GM18909 (cell line): Measurements from ENCODE around the gene ZFAND4.
A peak's percentile ranks its signal among the peaks of the same experiment; 100 is the strongest.
"Not testable (repeated sequence)": the region's sequence is repeated elsewhere in the genome, so short reads cannot be mapped to it uniquely, and the experiment has no call there.

ENCODE experiments used
- ATAC-seq: cut with Tn5 transposase; IDR thresholded peaks from one replicate; pipeline ENCODE4 v1.9.1; 2021; ENCODE audit warnings: mild to moderate bottlenecking; ENCODE audit not compliant: unreplicated experiment, poor library complexity

Gene ZFAND4

DNA sequence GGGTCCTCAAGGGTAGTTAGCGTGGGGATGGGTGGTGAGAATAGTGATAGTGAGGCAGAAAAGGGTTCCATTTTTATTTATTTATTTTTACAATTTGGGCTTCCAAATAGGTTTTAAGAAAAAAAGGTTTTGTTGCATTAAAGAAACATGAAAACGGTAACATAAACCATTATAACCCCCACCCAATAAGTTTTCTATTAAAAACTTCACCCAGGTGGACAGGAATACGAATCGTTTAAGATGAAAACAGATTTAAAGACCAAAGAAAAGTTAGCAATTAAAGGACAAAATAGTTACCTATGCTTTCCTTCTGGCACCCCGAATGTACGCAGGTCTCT, 78.7 kb downstream of the ZFAND4 start:
- ATAC-seq = no peak

DNA sequence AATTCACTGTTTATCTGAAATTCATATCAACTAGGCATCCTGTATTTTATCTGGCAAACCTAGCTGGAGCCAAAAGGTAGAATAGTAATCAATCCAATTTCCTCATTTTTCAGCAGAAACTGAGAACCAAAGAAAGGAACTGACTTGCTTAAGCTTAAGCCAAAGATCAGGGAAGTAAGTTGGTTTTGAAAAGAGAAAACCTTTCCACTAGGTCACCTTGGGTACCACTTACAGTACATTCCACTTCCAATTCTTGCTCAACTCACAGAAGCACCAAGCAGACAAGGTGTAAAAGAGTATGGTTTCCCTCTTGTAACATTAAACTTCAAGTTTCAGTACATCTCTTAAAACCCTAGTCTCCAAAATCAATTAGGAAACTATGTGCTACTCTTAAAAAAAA, 79.6 kb downstream of the ZFAND4 start:
- no peak for ATAC-seq

DNA sequence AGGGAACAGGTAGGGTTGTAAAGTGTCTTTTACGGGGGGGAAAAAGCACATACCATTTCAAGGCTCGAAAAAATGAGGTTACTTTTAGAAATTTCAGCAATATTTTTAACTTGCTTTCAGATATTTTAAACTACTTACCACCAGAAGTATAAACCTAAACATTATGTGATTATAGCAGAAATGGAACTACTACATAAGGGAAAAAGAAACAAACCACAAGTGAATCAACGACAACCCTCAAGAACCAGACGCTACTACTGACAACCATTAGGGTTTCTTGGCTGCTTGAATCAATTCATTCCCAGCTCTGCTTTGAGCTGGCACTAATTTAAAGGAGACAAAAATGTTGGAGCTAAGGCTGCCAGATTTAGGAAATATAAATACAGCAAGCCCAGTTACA, 80.1 kb downstream of the ZFAND4 start:
- no peak for ATAC-seq

DNA sequence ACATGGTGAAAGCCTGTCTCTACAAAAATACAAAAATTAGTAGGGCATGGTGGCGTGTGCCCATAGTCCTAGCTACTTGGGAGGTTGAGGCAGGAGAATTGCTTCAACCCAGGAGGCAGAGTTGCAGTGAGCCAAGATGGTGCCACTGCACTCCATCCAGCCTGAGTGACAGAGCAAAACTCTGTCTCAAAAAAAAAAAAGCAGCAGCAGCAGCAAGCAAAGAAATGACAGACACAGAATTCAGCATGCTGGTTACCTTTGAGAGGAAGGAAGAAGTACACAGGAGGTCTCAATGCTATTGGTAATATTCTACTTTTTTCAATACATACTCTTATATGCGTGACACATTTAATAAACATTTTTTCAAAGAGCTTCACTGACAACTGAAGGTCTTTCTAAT, 81.3 kb downstream of the ZFAND4 start:
- no peak for ATAC-seq

DNA sequence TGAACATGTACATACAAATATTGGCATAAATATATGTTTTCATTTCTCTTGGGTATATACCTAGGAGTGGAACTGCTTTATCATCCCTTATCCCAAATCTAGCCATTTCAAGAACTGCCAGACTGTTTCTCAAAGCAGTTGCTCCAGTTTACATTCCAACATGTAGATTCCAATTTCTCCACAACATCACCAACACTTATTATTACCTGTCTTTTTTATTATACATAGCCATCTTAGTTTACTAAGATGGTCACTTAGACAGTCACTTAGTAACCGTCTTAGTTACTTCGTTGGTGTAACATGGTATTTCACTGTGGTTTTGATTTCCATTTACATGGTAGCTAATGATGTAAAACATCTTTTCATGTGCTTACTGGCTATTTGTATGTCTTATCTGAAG, 82.7 kb downstream of the ZFAND4 start:
- no peak for ATAC-seq

DNA sequence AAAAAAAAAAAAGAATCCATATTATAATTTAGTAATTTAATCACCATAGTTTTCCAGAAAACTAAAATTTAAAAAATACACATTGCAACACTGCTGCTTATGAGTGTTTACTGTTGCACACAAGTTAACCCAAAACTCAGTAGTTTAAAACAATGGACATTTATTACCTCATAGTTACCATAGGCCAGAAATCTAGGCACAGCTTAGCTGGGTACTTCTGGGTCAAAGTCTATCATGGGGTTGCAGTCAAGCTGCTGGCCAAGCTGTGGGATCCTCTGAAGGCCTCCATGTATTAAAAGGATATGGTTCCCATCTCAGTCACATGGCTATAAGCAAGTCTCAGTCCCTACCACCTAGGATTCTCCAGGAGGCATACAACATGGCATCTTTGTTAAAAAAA, 83.6 kb downstream of the ZFAND4 start:
- no peak for ATAC-seq

DNA sequence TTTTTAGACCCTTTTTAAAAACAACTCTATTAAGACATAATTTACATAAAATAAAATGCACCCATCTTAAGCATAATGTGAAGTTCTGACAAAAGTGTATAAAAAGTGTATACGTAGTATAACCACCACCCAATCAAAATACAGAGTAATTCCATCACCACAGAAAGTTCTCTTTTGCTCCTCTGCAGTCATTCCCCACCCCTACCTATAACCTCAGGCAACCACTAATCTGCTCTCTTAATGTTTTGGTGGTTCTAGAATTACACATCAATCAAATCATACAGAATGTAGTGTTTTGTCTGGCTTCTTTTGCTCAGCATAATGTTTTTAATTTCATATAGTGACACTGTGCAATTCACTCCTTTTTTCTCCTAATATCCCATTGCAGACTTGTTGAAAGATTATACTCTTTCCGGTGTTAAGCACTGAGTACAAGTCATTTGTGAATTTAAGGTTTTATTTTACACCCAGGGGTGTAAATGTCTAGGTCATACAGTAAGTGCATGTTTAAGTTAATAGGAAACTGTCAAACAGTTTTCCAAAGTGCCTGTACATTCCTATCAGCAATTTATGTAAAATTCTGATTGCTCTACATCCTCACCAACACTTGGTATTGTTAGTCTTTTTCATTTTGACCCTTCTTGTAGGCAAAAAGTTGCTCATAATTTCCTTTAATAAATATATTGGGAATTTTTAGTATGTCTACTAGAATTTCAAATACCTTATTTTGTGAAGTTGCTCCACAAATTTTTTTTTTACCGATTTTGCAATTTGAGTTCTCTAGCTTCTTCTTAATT, 86.3 kb downstream of the ZFAND4 start:
- no peak for ATAC-seq

DNA sequence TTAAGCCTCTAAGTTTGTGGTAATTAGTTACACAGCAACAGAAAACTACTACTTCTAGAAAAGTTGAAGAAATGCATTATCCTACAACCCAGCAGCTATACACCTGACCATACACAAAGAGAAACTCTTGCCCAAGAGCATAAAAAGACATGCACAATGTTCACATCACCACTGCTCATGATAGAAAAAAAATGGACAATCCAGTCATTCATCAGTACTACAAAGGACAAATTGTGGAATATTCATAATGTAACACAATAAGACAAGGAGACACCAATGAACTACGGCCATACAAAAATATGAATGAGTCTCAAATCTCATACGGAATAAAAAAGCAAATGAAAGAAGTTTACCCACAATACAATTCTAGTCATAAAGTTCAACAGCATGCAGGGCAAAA, 87.4 kb downstream of the ZFAND4 start:
- no peak for ATAC-seq

DNA sequence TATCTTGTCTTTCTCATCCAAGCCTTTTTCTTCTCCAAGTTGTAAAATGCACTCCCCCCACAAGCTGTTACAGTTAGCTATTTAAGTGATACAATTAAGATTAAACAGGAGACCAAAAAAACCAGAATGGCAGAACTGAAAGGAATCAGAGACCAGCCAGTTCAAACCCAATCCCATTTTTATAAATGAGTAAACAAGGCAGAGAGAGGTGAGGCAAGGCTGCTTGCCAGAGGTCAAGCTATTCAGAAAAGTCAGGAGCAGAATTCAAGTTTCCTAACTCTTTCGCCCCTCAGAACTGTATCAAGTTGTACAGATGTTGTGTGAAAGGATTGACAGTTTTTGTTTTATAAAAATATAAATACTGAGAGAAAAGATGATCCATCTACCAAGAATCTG, 90.2 kb downstream of the ZFAND4 start:
- no peak for ATAC-seq

DNA sequence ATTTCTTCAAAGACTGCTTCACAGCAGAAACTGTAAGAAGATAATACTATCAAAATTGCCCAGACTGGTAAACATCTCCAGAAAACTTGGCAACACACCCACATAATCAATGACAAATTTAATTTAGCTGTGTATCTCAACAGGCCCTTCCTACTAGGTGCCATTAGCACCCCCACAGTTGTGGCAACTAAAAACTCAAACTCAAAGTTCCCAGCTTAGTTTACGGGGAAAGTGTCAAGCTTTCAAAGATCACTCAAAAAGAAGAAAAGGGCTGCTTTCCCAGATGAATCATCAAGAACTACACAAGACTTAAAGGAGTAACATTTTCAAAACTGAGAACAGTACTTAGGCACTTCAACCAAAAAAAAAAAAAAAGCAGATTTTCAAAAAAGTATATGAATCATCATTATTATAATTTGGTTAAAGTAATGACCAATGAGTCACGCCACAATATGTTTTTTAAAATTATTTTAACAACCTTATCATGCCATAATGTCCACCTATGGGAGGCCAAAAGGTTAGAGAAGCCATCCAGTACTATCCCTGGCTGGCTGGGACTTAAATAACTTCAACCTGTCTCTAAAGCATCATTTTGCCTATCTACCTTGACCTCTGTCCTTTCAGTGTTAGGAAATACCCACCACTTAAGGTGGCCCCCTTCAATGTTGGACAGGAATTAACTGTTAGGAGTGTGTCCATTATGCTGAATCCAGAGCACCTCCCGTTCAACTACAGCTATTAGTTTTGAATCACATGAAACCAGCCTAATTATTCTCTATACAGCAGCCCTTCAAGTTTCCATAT, 90.8 kb downstream of the ZFAND4 start:
- no peak for ATAC-seq

DNA sequence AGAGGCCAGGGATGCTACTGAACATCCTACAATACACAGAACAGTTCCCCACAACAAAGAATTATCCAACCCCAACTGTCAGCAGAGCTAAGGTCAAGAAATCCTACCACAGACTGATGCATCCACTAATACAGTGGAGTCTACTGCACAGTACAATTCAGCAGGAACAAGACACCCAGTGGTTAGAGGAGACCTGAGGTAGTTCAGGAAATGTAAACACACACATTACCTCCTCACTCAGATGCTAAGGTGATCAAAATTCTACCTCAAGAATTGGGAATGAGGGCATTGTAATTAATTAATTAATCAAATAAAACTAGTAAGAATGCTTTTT, 91.4 kb downstream of the ZFAND4 start:
- ATAC-seq = peak; percentile 44

DNA sequence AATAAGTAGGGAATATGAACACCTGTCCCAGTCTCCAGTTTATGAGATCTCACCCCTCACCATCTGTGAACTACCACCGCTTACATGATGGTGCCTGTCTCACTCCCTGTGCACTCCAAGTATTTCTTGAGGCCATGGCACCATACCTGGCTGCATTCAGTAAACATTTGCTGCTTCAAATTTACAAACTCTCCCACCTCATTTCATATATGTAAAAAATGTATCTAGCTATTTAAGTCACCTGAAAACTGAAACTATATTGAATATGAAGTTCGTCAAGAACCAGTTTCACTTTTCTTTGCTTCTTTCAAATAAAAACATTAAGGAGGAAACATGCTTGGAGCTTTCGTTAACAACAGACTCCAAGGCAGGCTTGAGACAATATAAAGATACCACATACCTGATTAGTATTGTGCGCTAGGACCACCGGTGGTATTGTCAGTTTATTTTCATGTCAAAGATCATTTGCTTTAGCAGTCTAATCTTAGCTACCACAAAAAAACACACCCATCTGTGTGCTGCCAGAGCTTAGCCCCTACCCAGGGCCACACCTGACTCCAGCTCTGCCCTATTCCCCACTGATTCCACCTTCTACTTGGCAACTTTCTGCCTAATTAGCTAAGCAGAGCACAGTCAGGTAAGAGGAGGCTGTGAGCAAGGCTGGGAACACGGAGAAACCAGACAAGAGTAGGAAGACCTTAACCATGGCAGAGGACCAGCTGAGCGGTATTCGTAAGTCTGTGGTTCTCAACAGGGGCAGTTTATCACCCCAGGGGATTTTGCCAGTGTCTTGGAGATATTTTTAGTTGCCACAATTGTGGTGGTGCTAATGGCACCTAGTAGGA, 92.0 kb downstream of the ZFAND4 start:
- ATAC-seq = peak; percentile 72

DNA sequence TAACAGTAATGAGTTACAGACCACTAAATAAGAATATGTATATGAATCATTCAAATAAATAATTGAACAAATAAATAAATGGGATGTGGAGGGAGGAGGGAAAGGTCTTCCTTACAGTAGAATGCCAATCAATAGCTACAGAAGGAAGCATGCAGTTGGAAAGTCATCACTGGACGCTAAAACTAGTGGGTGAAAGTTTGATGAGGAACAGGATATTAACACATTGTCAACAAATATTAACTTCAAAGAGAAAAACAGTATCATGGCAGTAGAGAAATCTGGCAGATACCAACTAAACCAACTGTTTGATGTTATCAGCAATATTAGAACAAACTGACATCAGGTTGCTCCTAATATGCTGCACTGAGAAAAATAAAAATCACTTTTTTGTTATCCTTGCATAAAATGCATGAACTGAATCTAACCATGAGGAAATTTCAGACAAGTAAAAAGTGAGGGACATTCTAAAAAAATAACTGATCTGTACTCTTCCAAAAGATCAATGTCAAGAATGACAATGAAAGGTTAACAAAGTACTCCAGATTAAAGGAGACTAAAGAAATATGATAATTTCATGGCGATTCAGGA, 94.1 kb downstream of the ZFAND4 start:
- no peak for ATAC-seq

DNA sequence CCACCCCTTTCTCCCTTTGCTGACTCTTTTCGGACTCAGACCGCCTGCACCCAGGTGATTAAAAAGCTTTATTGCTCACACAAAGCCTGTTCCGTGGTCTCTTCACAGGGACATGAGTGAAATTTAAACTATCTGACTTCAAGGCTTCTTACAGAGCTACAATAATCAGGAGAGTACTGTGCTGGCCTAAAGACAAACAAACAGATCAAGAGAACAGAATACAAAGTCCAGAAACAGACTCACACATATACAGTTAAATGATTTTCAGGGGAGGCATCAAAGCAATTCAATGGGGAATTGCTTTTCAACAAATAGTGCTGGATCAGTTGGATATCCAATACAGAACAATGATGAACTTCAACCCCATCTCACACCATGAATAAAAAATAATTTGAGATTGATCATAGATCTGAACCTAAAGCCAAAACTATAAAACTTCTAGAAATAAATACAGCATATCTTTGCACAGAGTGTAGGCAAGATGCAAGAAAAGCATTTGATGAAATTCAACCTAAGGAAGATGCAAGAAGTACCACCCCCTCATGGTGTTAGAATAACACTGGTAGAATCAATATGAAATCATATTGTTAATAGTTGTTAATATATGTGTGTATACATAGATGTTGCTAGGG, 96.5 kb downstream of the ZFAND4 start:
- no peak for ATAC-seq

DNA sequence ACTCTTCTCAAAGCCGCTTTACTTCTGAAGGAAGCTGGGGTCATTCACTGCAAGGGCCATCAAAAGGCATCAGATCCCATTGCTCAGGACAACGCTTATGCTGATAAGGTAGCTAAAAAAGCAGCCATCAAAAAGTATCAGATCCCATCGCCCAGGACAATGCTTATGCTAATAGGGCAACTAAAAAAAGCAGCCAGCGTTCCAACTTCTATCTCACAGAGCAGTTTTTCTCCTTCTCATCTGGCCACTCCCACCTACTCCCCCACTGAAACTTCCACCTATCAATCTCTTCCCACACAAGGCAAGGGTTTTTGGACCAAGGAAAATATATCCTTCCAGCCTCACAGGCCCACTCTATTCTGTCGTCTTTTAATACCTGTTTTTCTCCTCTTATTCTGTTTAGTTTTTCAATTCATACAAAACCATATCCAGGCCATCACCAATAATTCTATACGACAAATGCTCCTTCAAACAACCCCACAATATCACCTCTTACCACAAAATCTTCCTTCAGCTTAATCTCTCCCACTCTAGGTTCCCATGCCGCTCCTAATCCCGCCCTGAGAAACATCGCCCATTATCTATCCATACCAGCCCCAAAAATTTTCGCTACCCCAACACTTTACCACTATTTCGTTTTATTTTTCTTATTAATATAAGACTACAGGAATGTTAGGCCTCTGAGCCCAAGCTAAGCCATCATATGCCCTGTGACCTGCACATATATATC, 97.4 kb downstream of the ZFAND4 start:
- not testable (repeated sequence) for ATAC-seq

DNA sequence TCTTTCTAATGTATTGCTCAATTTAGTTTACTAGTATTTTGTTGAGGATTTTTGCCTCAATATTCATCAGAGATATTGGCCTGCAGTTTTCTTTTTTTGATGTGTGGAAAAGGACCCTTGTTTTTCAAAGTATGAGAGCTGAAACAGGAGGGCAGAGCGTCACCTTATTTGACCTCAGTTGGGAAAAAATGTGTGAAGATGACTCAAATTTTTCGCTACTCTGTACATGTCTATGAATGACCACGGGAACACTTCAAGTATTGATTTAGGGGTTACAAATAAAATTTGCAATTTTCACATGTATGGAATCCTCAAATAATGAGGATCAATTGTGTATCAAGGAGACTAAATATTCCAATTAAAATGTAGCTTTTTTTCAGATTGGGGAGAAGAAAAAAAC, 103.1 kb downstream of the ZFAND4 start:
- ATAC-seq = no peak

DNA sequence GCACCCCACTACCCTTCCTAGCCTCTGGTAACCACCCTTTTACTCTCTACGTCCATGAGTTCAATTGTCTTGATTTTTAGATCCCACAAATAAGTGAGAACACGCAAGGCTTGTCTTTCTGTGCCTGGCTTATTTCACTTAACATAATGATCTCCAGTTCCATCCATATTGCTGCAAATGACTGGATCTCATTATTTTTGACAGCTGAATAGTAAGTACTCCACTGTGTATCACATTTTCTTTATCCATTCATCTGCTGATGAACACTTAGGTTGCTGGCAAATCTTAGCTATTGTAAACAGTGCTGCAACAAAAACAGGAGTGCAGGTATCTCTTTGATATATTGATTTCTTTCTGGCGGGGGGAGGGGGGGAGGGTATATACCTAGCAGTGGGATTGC, 106.2 kb downstream of the ZFAND4 start:
- ATAC-seq = no peak
